ENCODE results near the gene DGKZ. TPM values are rescaled to one million over a fixed set of nuclear protein-coding genes. Genes with fewer than 3 reads are reported as not detected.
A peak's percentile ranks its signal among the peaks of the same experiment; 100 is the strongest.

Gene DGKZ
- total RNA-seq, 1 experiment from 2014 or later = 68.9 TPM

DNA sequence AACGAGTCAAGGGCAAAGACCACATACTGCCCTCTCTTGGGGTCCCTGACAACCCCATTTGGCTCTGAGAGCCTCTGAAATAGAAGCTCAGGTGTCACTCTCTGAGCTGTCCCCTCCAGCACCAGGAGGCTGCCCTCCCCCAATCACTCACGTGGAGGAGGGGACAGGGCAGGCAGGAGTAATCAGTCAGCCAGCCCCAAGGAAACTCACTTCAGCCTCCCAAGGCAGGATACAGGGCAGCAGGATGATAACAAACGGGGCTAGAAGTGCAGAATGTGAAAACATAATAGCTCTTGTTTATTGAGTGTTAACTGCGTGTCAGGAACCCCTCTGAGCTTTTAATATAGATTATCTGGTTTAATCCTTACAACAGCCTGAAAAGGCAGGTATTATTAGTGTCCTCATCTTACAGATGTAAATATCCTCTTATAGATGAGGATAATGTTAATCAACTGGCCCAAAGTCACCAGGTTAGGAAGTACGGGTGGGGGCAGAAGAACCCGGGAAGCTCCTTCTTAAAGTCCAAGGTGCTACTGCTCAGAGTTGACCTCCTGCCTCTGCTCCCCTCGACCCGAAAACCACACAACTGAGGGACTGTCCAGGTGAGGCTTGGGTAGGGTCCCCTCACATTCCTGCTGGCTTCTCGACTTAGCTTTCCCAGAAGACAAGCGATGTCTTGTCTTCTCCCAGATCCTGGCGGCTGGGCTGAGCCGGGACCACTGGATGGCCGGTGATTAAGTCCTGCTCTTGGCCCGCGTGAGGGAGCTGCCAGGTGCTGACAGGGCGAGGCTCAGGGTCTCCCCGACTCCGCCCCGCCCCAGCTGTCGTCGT lies 41.6 kb downstream of the DGKZ start:
- H3K23me2 ChIP-seq (ENCODE audit: insufficient read length, low read depth, low read length, poor library complexity, severe bottlenecking) = peaks cover 15% of the 10 kb centered on the region
- no peak overlapping the region for H2BK20ac ChIP-seq (ENCODE audit: low read depth, low read length, poor library complexity, severe bottlenecking)
- Mint-ChIP-seq H3K4me1 (peaks cover 31 to 46% of the 10 kb centered on the region in 2 experiments), H3K27me3 (ENCODE audit: low read depth) (peaks cover 79% of the 10 kb centered on the region), H3K36me3 (ENCODE audit: insufficient read depth in 1 of 3, low read depth in 3 of 3) (peaks cover 0 to 4% (median 3%) of the 10 kb centered on the region in 3 experiments; a peak in 1 of 7 replicates), H3K4me3 (peak overlapping the region; percentile 56 to 78; a peak in 4 of 5 replicates), H3K9me3 (no peaks in the 10 kb centered on the region), H3K27ac (no peak overlapping the region)
- H2BK5ac ChIP-seq (ENCODE audit: insufficient read length, low read length) = no peak overlapping the region
- no peak overlapping the region for H3K27ac ChIP-seq (ENCODE audit: insufficient read length, low read depth, low read length)
- no peak overlapping the region for H3K4ac ChIP-seq (ENCODE audit: low read depth, low read length)
- no peak overlapping the region for H3T11ph ChIP-seq (ENCODE audit: low read length)
- H3K9ac ChIP-seq (ENCODE audit: extremely low read depth, insufficient read length, low read length) = no peak overlapping the region
- H4K5ac ChIP-seq (ENCODE audit: insufficient read length, low read depth, low read length) = no peak overlapping the region
- H3K14ac ChIP-seq (ENCODE audit: insufficient read depth, low read length) = no peak overlapping the region
- H3K4me1 ChIP-seq (ENCODE audit: insufficient read depth, low read length) = peaks cover 3% of the 10 kb centered on the region; the same call in 1 of the 2 replicates
- H3K79me2 ChIP-seq (ENCODE audit: insufficient read depth, low read length) = no peaks in the 10 kb centered on the region
- no peak overlapping the region for H2BK12ac ChIP-seq (ENCODE audit: insufficient read length, low read depth, low read length)
- no CpG with 5 or more reads among the region's 21 CpGs for WGBS (ENCODE audit: extremely low coverage, insufficient read length, low lambda C conversion rate)
- no peak overlapping the region for H4K8ac ChIP-seq (replicated peaks; ENCODE audit: insufficient read length, low read depth, low read length)
- H3K4me2 ChIP-seq (ENCODE audit: insufficient read depth, insufficient read length, low read length) = peak overlapping the region; percentile 86
- H3K27me3 ChIP-seq (ENCODE audit: insufficient read depth, low read length) = peaks cover 20% of the 10 kb centered on the region; the same call in 1 of the 2 replicates
- H2AFZ ChIP-seq (ENCODE audit: low read length) = no peak overlapping the region
- no peak overlapping the region for H2BK15ac ChIP-seq (ENCODE audit: low read depth, low read length)
- H4K91ac ChIP-seq (ENCODE audit: insufficient read length, low read depth, low read length) = no peak overlapping the region
- no peak overlapping the region for H3K18ac ChIP-seq (ENCODE audit: insufficient read length, low read depth, low read length)
- H4K20me1 ChIP-seq (ENCODE audit: control insufficient read depth, insufficient read depth, insufficient read length) = no peaks in the 10 kb centered on the region
- no peak overlapping the region for H3K23ac ChIP-seq (ENCODE audit: insufficient read length, low read depth, low read length)
- H3K56ac ChIP-seq (ENCODE audit: insufficient read length, low read depth, low read length) = no peak overlapping the region
- no peak overlapping the region for H2BK120ac ChIP-seq (ENCODE audit: low read depth, low read length, poor library complexity, severe bottlenecking)
- H3K9me3 ChIP-seq (ENCODE audit: control insufficient read depth, low read depth, low read length) = no peaks in the 10 kb centered on the region
- no peak for TF ChIP-seq CTCF (conservative IDR thresholded peaks at IDR 0.05)
- H3K79me1 ChIP-seq (ENCODE audit: insufficient read depth, low read depth, low read length, poor library complexity, severe bottlenecking) = no peaks in the 10 kb centered on the region
- H2AK5ac ChIP-seq (ENCODE audit: insufficient read length, low read length) = no peak overlapping the region
- DNase-seq = no peak
